Posterior cingulate gyrus (tissue), 11 donors: ENCODE data around the gene ALAS1.
"Not testable (repeated sequence)": the region's sequence is repeated elsewhere in the genome, so short reads cannot be mapped to it uniquely, and the experiment has no call there.

ENCODE experiments used
- DNase-seq, 10 donors: peaks; one replicate each; pipeline versions ENCODE4 v3.0.0 to v3.0.0-alpha.2; 2020 to 2021; ENCODE audit warnings: mixed read lengths in 3 of 10
- intact Hi-C: fragments of 100-400 bp; cut with DNase I; formaldehyde crosslinking; loops from one replicate; pipeline ENCODE4 v1.15.1; 2023

Gene ALAS1

GRCh38 chr3:52176180-52176752, 21.7 kb upstream of the ALAS1 start:
- DNase-seq = peak in 2 of 10 donors; percentile 67
- intact Hi-C loops = no loop called here

- intact Hi-C loops = no loop called here
- DNase-seq = peak in 2 of 10 donors; percentile 57 to 80
These were observed 20.8 kb upstream of the ALAS1 start for GRCh38 chr3:52176951-52177700.

- peak in 2 of 10 donors; percentile 21 to 36 for DNase-seq
- intact Hi-C loops = no loop called here
These were observed 20.3 kb upstream of the ALAS1 start for GRCh38 chr3:52177701-52178042.

- intact Hi-C loops = not testable (repeated sequence)
- peak in 1 of 10 donors; percentile 33 for DNase-seq
These were observed 19.8 kb upstream of the ALAS1 start for GRCh38 chr3:52178126-52178525.

- DNase-seq = peak in 2 of 10 donors; percentile 24 to 49
- intact Hi-C loops = no loop called here
These were observed 19.4 kb upstream of the ALAS1 start for GRCh38 chr3:52178537-52178936.

- DNase-seq = peak in 1 of 10 donors; percentile 36
- intact Hi-C loops = no loop called here
These were observed 16.4 kb upstream of the ALAS1 start for GRCh38 chr3:52181543-52181942.

GRCh38 chr3:52182196-52182595, 15.8 kb upstream of the ALAS1 start:
- intact Hi-C loops = no loop called here
- DNase-seq = peak in 1 of 10 donors; percentile 19

- DNase-seq = no peak
- intact Hi-C loops = no loop called here
These were observed 15.3 kb upstream of the ALAS1 start for GRCh38 chr3:52182691-52183090.

- peak in 1 of 10 donors; percentile 32 for DNase-seq
- intact Hi-C loops = no loop called here
These were observed 14.0 kb upstream of the ALAS1 start for GRCh38 chr3:52183786-52184445.

GRCh38 chr3:52184690-52185089, 13.3 kb upstream of the ALAS1 start:
- peak in 1 of 10 donors; percentile 72 for DNase-seq
- intact Hi-C loops = no loop called here

- no peak for DNase-seq
- intact Hi-C loops = no loop called here
These were observed 12.6 kb upstream of the ALAS1 start for GRCh38 chr3:52185311-52185710.

GRCh38 chr3:52185837-52186236, 12.1 kb upstream of the ALAS1 start:
- intact Hi-C loops = no loop called here
- DNase-seq = peak in 1 of 10 donors; percentile 36

- peak in 1 of 10 donors; percentile 46 for DNase-seq
These were observed 11.2 kb upstream of the ALAS1 start for GRCh38 chr3:52186729-52187128.

GRCh38 chr3:52188556-52188955, 9.4 kb upstream of the ALAS1 start:
- DNase-seq = no peak
- intact Hi-C loops = no loop called here

More at GRCh38 chr3:52186729-52187128, 11.2 kb upstream of the ALAS1 start:
- intact Hi-C loops = no loop called here

- intact Hi-C loops = no loop called here
- DNase-seq = peak in 9 of 10 donors; percentile 25 to 91 (median 48)
These were observed 7.5 kb upstream of the ALAS1 start for GRCh38 chr3:52190294-52191074.

- no peak for DNase-seq
- intact Hi-C loops = no loop called here
These were observed 6.3 kb upstream of the ALAS1 start for GRCh38 chr3:52191663-52192062.

GRCh38 chr3:52193065-52193464, 4.9 kb upstream of the ALAS1 start:
- DNase-seq = peak; percentile 40 to 97 (median 78)
- intact Hi-C loops = no loop called here

GRCh38 chr3:52194485-52195290, 3.3 kb upstream of the ALAS1 start:
- intact Hi-C loops = loop anchor here (5.0 kb wide), 1 partner anchor 83 kb away; the partner anchor contains the start of gene WDR82
- peak in 1 of 10 donors; percentile 53 for DNase-seq

- no peak for DNase-seq
- intact Hi-C loops = loop anchor here (5.0 kb wide), 1 partner anchor 82 kb away; the partner anchor contains the start of gene WDR82
These were observed 2.7 kb upstream of the ALAS1 start for GRCh38 chr3:52195291-52195597.

GRCh38 chr3:52195823-52196331, 2.1 kb upstream of the ALAS1 start:
- intact Hi-C loops = loop anchor here (5.0 kb wide), 1 partner anchor 81 kb away; the partner anchor contains the start of gene WDR82
- no peak for DNase-seq
